Progenitor cell of endocrine pancreas (in vitro differentiated cells): ENCODE measurements around the gene CDC34. TPM values are rescaled to one million over a fixed set of nuclear protein-coding genes. Genes with fewer than 3 reads are reported as not detected.

Experiments used
- DNase-seq: peaks from one replicate; pipeline ENCODE4 v3.0.0; 2021; ENCODE audit warnings: low spot score; ENCODE audit not compliant: unreplicated experiment
- H3K27ac Mint-ChIP-seq: 2 replicates; pipeline ENCODE4 v1.8.0; 2021; ENCODE audit warnings: mild to moderate bottlenecking, moderate library complexity, mixed read lengths
- H3K27me3 Mint-ChIP-seq: 2 replicates; pipeline ENCODE4 v1.8.0; 2021; ENCODE audit warnings: mixed read lengths
- H3K36me3 Mint-ChIP-seq: 2 replicates; pipeline ENCODE4 v1.8.0; 2022; ENCODE audit warnings: mixed read lengths; ENCODE audit not compliant: insufficient read depth
- H3K4me1 Mint-ChIP-seq: 2 replicates; pipeline ENCODE4 v1.8.0; 2021; ENCODE audit warnings: low read depth, mixed read lengths
- H3K4me3 Mint-ChIP-seq: 2 replicates; pipeline ENCODE4 v1.8.0; 2021; ENCODE audit warnings: low read depth, mild to moderate bottlenecking, moderate library complexity, mixed read lengths
- H3K9me3 Mint-ChIP-seq: 2 replicates; pipeline ENCODE4 v1.8.0; 2021; ENCODE audit warnings: low read depth, mixed read lengths
- total RNA-seq: library from RNA; stranded (reverse); gene quantifications from 2 replicates; pipeline ENCODE4 v1.2.1, GENCODE V29; 2021
- TF ChIP-seq, protein P1 (sequence below): fragments of 200-600 bp; sonication (generic); IDR thresholded peaks from one replicate; pipeline ENCODE4 v1.5.0; 2021; ENCODE audit warnings: antibody characterized with exemption, mild to moderate bottlenecking; ENCODE audit not compliant: unreplicated experiment

CDC34 gene
- total RNA-seq, 1 donor from 2014 or later: 96.9 TPM

DNA sequence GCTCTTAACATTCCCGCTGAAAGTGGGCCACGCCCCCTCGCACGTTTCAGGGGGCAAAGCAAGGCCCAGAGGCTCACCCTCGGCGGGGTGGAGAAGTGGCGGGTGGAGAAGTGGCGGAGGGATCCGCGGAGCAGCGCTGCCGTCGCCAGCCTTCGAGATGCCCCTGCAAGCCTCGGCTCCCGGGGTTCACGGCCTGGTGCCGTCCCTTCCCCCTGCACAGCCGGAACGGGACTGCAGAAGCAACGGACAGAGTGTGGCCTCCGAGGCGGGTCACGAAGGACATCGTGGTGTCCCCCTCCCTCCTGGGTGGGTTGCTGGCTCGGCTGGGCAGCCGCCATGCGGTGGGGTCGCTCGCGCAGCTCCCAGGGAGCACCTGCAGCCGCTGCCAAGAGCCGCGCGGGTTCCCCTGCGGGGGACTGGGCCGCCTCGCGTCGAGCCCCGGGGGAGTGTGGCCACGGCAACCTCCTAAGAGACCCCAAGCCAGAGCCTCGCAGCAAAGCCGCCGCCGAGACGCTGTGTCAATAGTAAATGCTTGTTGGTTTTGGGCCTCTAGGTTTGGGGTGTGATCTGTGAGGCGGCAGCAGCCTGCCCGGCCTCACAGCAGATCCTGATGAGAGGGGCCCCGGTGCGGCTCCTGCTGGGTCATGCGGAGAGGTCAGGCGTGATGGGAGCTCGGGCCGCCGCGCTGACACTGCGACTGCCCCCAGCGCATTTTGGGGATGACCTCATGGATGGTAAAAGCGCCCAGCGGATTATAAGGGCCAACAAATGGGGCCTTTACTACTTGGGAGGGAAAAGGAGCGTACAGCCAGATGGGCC, 18.8 kb upstream of the CDC34 start:
- H3K4me3 Mint-ChIP-seq: no peak overlapping the region
- TF ChIP-seq, protein P1, sequence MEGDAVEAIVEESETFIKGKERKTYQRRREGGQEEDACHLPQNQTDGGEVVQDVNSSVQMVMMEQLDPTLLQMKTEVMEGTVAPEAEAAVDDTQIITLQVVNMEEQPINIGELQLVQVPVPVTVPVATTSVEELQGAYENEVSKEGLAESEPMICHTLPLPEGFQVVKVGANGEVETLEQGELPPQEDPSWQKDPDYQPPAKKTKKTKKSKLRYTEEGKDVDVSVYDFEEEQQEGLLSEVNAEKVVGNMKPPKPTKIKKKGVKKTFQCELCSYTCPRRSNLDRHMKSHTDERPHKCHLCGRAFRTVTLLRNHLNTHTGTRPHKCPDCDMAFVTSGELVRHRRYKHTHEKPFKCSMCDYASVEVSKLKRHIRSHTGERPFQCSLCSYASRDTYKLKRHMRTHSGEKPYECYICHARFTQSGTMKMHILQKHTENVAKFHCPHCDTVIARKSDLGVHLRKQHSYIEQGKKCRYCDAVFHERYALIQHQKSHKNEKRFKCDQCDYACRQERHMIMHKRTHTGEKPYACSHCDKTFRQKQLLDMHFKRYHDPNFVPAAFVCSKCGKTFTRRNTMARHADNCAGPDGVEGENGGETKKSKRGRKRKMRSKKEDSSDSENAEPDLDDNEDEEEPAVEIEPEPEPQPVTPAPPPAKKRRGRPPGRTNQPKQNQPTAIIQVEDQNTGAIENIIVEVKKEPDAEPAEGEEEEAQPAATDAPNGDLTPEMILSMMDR: no peak
- no peak for DNase-seq

DNA sequence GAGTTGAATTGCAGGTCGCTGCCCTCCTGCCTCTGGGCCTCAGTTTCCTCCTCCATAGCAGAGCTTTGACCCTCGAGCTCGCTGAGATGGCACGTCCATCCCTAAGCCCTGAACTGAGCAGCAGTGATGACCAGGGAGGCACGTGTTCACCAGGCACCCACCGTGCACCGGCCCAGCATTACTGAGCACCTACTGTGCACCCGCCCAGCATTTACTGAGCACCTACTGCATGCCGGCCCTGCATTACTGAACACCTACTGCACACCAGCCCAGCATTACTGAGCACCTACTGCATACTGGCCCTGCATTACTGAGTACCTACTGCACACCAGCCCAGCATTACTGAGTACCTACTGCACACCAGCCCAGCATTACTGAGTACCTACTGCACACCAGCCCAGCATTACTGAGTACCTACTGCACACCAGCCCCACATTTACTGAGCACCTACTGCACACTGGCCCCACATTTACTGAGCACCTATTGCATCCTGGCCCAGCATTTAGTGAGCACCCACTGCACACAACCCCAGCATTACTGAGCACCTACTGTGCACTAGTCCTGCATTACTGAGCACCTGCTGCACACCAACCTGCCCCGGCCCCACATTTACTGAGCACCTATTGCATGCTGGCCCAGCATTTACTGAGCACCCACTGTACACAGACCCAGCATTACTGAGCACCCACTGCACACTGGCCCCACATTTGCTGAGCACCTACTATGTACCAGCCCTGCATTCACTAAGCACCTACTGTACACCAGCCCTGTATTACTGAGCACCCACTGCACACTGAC, 18.0 kb upstream of the CDC34 start:
- Mint-ChIP-seq H3K4me3 (no peak overlapping the region), H3K36me3 (peaks cover 9% of the 10 kb centered on the region), H3K27me3 (peaks cover 15% of the 10 kb centered on the region), H3K9me3 (no peaks in the 10 kb centered on the region), H3K4me1 (peaks cover 11% of the 10 kb centered on the region), H3K27ac (no peak overlapping the region)
- no peak for DNase-seq
- TF ChIP-seq, protein P1: no peak

More for the DNA sequence above, 18.8 kb upstream of the CDC34 start:
- Mint-ChIP-seq H3K27ac (no peak overlapping the region), H3K9me3 (no peaks in the 10 kb centered on the region), H3K27me3 (peaks cover 15% of the 10 kb centered on the region), H3K36me3 (peaks cover 10% of the 10 kb centered on the region), H3K4me1 (peaks cover 16% of the 10 kb centered on the region)

DNA sequence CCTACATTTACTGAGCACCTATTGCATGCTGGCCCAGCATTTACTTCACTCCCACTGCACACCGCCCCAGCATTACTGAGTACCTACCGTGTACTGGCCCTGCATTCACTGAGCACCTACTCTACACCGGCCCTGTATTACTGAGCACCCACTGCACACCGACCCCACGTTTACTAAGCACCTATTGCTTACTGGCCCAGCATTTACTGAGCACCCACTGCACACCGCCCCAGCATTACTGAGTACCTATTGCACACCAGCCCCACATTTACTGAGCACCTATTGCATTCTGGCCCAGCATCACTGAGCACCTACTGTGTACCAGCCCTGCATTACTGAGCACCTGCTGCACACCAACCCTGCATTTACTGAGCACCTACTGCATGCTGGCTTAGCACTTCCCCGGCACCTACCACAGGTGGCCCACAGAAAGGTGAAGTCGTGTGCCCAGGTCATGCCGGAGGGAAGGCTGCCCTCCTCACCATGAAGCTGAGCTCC, 17.3 kb upstream of the CDC34 start:
- H3K27me3 Mint-ChIP-seq: peaks cover 15% of the 10 kb centered on the region
- H3K4me1 Mint-ChIP-seq: peaks cover 11% of the 10 kb centered on the region
- no peaks in the 10 kb centered on the region for H3K9me3 Mint-ChIP-seq
- H3K4me3 Mint-ChIP-seq: no peak overlapping the region
- no peak overlapping the region for H3K27ac Mint-ChIP-seq
- DNase-seq: no peak
- H3K36me3 Mint-ChIP-seq: peaks cover 7% of the 10 kb centered on the region
- TF ChIP-seq, protein P1: no peak

DNA sequence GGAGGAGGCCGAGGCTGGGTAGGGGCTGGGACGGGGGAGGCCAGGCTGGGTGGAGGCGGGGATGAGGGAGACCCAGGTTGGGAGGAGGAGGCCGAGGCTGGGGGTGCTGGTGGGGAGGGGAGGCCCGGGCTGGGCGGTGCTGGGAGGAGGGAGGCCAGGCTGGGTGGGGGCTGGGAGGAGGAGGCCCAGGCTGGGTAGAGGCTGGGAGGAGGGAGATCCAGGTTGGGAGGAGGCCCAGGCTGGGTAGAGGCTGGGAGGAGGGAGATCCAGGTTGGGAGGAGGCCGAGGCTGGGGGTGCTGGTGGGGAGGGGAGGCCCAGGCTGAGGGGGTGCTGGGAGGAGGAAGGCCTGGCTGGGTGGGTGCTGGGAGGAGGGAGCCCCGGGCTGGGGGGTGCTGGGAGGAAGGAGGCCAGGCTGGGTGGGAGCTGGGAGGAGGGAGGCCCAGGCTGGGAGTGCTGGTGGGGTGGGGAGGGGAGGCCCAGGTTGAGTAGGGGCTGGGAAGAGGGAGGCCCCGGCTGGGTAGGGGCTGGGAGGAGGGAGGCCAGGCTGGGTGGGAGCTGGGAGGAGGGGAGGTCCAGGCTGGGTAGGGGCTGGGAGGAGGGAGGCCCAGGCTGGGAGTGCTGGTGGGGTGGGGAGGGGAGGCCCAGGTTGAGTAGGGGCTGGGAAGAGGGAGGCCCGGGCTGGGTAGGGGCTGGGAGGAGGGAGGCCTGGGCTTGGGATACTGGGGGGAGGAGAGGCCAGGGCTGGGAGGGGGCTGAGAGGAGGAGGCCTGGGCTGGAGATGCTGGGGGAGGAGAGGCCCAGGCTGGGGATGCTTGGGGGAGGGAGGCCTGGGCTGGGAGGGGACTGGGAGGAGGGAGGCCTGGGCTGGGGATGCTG, 13.6 kb upstream of the CDC34 start:
- Mint-ChIP-seq H3K27me3 (peaks cover 12% of the 10 kb centered on the region), H3K9me3 (no peaks in the 10 kb centered on the region), H3K36me3 (peaks cover 11% of the 10 kb centered on the region), H3K4me3 (no peak overlapping the region), H3K27ac (no peak overlapping the region), H3K4me1 (peaks cover 7% of the 10 kb centered on the region)
- no peak for DNase-seq
- TF ChIP-seq, protein P1: no peak
